Heart left ventricle (tissue), 13 donors: ENCODE measurements around the gene PLAGL2.

Source experiments
- POLR2A ChIP-seq, 2 donors: fragments of 450-650 bp; IDR thresholded peaks; one replicate each; pipeline ENCODE4 v1.6.1; 2017; ENCODE audit warnings: antibody characterized with exemption in 2 of 2, mild to moderate bottlenecking in 2 of 2, moderate library complexity in 2 of 2
- TF ChIP-seq, protein P1 (sequence below), 12 donors: fragments of 200-600 bp; sonication (generic) in 4 of 12; IDR thresholded peaks; one replicate each; pipeline versions ENCODE4 v1.5.0 to v1.8.0; 2018 to 2022; ENCODE audit warnings: antibody characterized with exemption in 12 of 12, mild to moderate bottlenecking in 5 of 12
- donor health status: ischemic (EF 13 %, LVEDD 7.1; RV severe dilation, severe dysfunction).
- donor health status: DM: no; HTN: yes; CAD: no.
- donor health status: DM: no; HTN: no; CAD: no.
- donor health status: ischemic (EF 25% LVEDD 6.9; RV normal size, moderate dysfunction).
- donor health status: ischemic (EF 25% LVEDD 5.7; RV mildly dilated, moderate dysfunction).
- donor health status: ischemic (EF 35%, LVEDD 5.7; RV mildly dilated, moderate dysfunction).
- donor health status: nonischemic (EF 11% LVEDD 7.7; RV severe dilation, severe dysfunction).
- donor health status: DM: yes; HTN: yes; CAD: no.
- donor health status: PGD.
- donor health status: ischemic (EF 29% LVEDD 5.4; RV normal size, mild dysfunction).
- donor health status: nonischemic (EF 23%, LVEDD 6.1; RV moderate dilation, normal function).

DNA sequence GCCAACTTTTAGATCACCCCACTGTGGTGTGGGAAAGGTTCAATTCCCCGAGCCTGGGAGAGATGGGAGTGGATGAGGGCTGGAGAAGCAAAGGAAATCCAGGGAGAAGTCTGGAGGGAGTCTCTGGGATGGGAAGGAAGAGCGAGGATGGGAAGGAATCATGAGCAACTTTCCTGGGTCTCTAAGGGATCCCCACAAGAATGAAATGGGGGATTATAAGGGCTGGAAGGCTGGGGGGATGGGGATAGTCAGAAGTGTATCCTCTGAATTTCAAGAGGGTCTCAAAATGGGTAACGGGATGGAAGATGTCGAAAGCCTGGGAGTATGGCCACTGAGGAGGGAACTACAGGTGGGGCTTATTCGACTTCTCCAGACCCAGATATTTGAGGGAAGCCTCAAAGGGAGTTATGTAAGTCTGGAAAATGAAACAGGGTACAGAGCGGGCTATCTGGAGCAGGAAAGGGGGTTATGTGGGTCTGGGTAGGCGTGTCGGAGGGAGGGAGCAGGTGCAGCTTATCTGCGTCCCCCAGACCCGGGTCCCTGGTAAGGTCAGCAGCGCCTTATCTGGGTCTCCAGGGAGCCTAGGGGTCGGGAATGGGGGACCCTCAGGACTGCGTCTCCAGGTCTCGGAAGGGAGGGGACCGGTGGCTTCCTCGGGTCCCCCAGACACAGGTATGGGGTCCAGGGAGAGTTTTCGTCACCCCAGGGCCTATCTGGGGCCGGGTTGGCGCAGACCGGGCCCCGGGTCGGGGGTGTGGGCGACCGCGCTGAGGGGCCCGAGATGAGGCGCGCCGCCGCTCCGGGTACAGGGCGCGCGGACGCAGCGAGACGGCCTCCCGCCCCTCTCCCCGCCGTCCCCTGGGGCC, 550 bp downstream of the PLAGL2 start:
- TF ChIP-seq POLR2A (IDR thresholded peaks at IDR 0.05) = no peak
- TF ChIP-seq, protein P1, sequence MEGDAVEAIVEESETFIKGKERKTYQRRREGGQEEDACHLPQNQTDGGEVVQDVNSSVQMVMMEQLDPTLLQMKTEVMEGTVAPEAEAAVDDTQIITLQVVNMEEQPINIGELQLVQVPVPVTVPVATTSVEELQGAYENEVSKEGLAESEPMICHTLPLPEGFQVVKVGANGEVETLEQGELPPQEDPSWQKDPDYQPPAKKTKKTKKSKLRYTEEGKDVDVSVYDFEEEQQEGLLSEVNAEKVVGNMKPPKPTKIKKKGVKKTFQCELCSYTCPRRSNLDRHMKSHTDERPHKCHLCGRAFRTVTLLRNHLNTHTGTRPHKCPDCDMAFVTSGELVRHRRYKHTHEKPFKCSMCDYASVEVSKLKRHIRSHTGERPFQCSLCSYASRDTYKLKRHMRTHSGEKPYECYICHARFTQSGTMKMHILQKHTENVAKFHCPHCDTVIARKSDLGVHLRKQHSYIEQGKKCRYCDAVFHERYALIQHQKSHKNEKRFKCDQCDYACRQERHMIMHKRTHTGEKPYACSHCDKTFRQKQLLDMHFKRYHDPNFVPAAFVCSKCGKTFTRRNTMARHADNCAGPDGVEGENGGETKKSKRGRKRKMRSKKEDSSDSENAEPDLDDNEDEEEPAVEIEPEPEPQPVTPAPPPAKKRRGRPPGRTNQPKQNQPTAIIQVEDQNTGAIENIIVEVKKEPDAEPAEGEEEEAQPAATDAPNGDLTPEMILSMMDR (IDR thresholded peaks at IDR 0.05) = no peak
